CD4-positive, alpha-beta T cell treated with Interleukin-6 for 4 hours (primary cell): Measurements from ENCODE around the gene CHPF.

ENCODE experiments used
- DNase-seq: peaks from one replicate; pipeline ENCODE4 v3.0.0-alpha.2; 2020; ENCODE audit warnings: mixed read lengths

The CHPF gene

GRCh38 chr2:219493086-219493485 lies 50.5 kb downstream of the CHPF start:
- no peak for DNase-seq

GRCh38 chr2:219492575-219492974 lies 51.0 kb downstream of the CHPF start:
- DNase-seq = no peak

GRCh38 chr2:219491278-219491963 lies 52.2 kb downstream of the CHPF start:
- DNase-seq = no peak

GRCh38 chr2:219490600-219491130 lies 52.9 kb downstream of the CHPF start:
- DNase-seq = no peak

- DNase-seq = no peak
Observed at GRCh38 chr2:219490186-219490585, 53.4 kb downstream of the CHPF start.

GRCh38 chr2:219489315-219489714 lies 54.3 kb downstream of the CHPF start:
- no peak for DNase-seq
